K562 (cell line): ENCODE results near the gene HOXD13. TPM values are rescaled to one million over a fixed set of nuclear protein-coding genes. Genes with fewer than 3 reads are reported as not detected.

ENCODE experiments used
- ATAC-seq: fragments of 200-7000 bp; cut with Tn5 transposase; 3 replicates; pipeline ENCODE4 v1.9.1; 2020; ENCODE audit warnings: moderate library complexity
- BruUV-seq: library from RNA; stranded (reverse); fragments of 400-500 nt; replicated peaks from 2 replicates; lab custom pipeline; 2021; lab: Mats Ljungman, UMichigan
- CTCF ChIA-PET: fragments of 300-600 bp; formaldehyde crosslinking; extraction: SDS; loops from one replicate; lab custom pipeline; 2021; ENCODE audit warnings: low intra/inter-chr PET ratio; lab: Yijun Ruan, JAX
- POLR2A ChIA-PET: fragments of 300-600, 350-650 bp; sonication (Branson Sonifier 250); formaldehyde crosslinking; extraction: SDS; loops from one replicate; lab custom pipeline; 2021; ENCODE audit warnings: antibody characterized with exemption, inconsistent platforms; lab: Yijun Ruan, JAX
- DNase-seq, 4 experiments: peaks; one replicate each; pipeline versions ENCODE4 v3.0.0 to v3.0.0-alpha.2; 2011 to 2018; ENCODE audit warnings: low spot score in 3 of 4, mixed read lengths in 3 of 4; ENCODE audit errors: extremely low read depth in 1 of 4
- FAIRE-seq: peaks from 2 replicates; lab custom pipeline; 2011; peaks lifted over from hg19 to GRCh38; lab: Jason Lieb, UNC
- H2AFZ ChIP-seq: 2 replicates; pipeline ENCODE4 v1.6.0; 2011; ENCODE audit warnings: low read depth, low read length, control low read depth, inconsistent platforms
- H3K27ac ChIP-seq: fragments of 200-600 bp; 3 replicates; pipeline ENCODE4 v1.8.0; 2011; ENCODE audit warnings: low read depth, mild to moderate bottlenecking, control low read depth, inconsistent platforms, low read length, moderate library complexity, mixed read lengths; ENCODE audit errors: extremely low read depth
- H3K27me3 ChIP-seq, 2 experiments: fragments of 300-600 bp in 1 of 2; 2 replicates in 1 of 2; 3 replicates in 1 of 2; pipeline versions ENCODE4 v1.6.0 to v1.8.0; 2011; ENCODE audit warnings: inconsistent platforms in 2 of 2, low read length in 2 of 2, mild to moderate bottlenecking in 1 of 2, mixed read lengths in 1 of 2, moderate library complexity in 1 of 2; ENCODE audit not compliant: control insufficient read depth in 2 of 2, insufficient read depth in 2 of 2
- H3K36me3 ChIP-seq: fragments of 300-600 bp; 3 replicates; pipeline ENCODE4 v1.8.0; 2011; ENCODE audit warnings: mild to moderate bottlenecking, low read length, inconsistent platforms; ENCODE audit not compliant: control insufficient read depth, insufficient read depth
- H3K4me1 ChIP-seq, 2 experiments: fragments of 200-600 bp in 1 of 2; replicated peaks in 1 of 2; 2 replicates in 1 of 2; 3 replicates in 1 of 2; pipeline versions ENCODE4 v1.5.1 to v1.8.0; 2011; ENCODE audit warnings: inconsistent platforms in 2 of 2, low read length in 2 of 2, mild to moderate bottlenecking in 1 of 2, mixed read lengths in 1 of 2, moderate library complexity in 1 of 2; ENCODE audit not compliant: control insufficient read depth in 2 of 2, insufficient read depth in 2 of 2
- H3K4me2 ChIP-seq: 2 replicates; pipeline ENCODE4 v1.6.1; 2011; ENCODE audit warnings: low read length, control low read depth, inconsistent platforms, mixed read lengths; ENCODE audit not compliant: insufficient read depth
- H3K4me3 ChIP-seq: fragments of 200-600 bp; sonication (generic), shearing (Covaris generic); 2 replicates; pipeline ENCODE4 v1.5.1; 2016; ENCODE audit warnings: control low read depth, inconsistent platforms
- H3K79me2 ChIP-seq: fragments of 200-600 bp; 3 replicates; pipeline ENCODE4 v1.8.0; 2011; ENCODE audit warnings: low read length, inconsistent platforms; ENCODE audit not compliant: control insufficient read depth, insufficient read depth
- H3K9ac ChIP-seq, 2 experiments: 2 replicates each; pipeline versions ENCODE4 v1.6.0 to v1.6.1; 2011; ENCODE audit warnings: low read depth in 2 of 2, low read length in 2 of 2, control low read depth in 1 of 2, inconsistent platforms in 1 of 2, mild to moderate bottlenecking in 1 of 2, mixed read lengths in 1 of 2; ENCODE audit not compliant: insufficient read depth in 1 of 2
- H3K9me1 ChIP-seq: one replicate; pipeline ENCODE4 v1.6.0; 2011; ENCODE audit warnings: inconsistent platforms, mild to moderate bottlenecking, low read length, moderate library complexity; ENCODE audit not compliant: control insufficient read depth, insufficient read depth
- H3K9me3 ChIP-seq: replicated peaks from 2 replicates; pipeline ENCODE4 v1.5.1; 2011; ENCODE audit warnings: low read depth, low read length, inconsistent platforms; ENCODE audit not compliant: control insufficient read depth, insufficient read depth
- H4K20me1 ChIP-seq: replicated peaks from 2 replicates; pipeline ENCODE4 v1.6.1; 2011; ENCODE audit warnings: low read length, inconsistent platforms, mixed read lengths; ENCODE audit not compliant: control insufficient read depth, insufficient read depth
- CBX2 ChIP-seq: fragments of 200-600 bp; sonication (generic); IDR thresholded peaks from one replicate; pipeline ENCODE4 v1.6.1; 2012; ENCODE audit warnings: mild to moderate bottlenecking, low read length, inconsistent platforms; ENCODE audit not compliant: insufficient read depth, poor library complexity, severe bottlenecking
- CBX8 ChIP-seq: fragments of 200-600 bp; sonication (generic); IDR thresholded peaks from 2 replicates; pipeline ENCODE4 v1.6.1; 2012; ENCODE audit warnings: borderline replicate concordance, mixed run types, low read depth, mild to moderate bottlenecking, moderate library complexity, mixed read lengths, low read length, control low read depth, inconsistent platforms; ENCODE audit not compliant: poor library complexity, severe bottlenecking; ENCODE audit errors: extremely low read depth
- CHAMP1 ChIP-seq: fragments of 450-650 bp; IDR thresholded peaks from 2 replicates; pipeline ENCODE4 v1.6.1; 2016; ENCODE audit warnings: mild to moderate bottlenecking
- MAX ChIP-seq: sonication (generic); formaldehyde crosslinking; IDR thresholded peaks from 2 replicates; pipeline ENCODE4 v1.9.0; 2022; ENCODE audit warnings: mild to moderate bottlenecking, missing genetic modification reagents
- MECOM ChIP-seq: fragments of 250-450 bp; sonication (Bioruptor Pico); IDR thresholded peaks from 2 replicates; pipeline ENCODE4 v1.8.0; 2022; ENCODE audit warnings: inconsistent platforms
- REST ChIP-seq, 2 experiments: fragments of 450-650 bp; formaldehyde crosslinking in 1 of 2; IDR thresholded peaks; 2 replicates each; pipeline versions ENCODE4 v1.4.0 to v1.6.1; 2014 to 2020; ENCODE audit warnings: mild to moderate bottlenecking in 2 of 2, borderline replicate concordance in 1 of 2, low read depth in 1 of 2
- ZNF143 ChIP-seq: sonication (generic); formaldehyde crosslinking; IDR thresholded peaks from 2 replicates; pipeline ENCODE4 v1.9.0; 2022; ENCODE audit warnings: mild to moderate bottlenecking, missing genetic modification reagents
- ZNF707 ChIP-seq: fragments of 250-450 bp; sonication (Bioruptor Pico); conservative IDR thresholded peaks from 2 replicates; pipeline ENCODE4 v1.8.0; 2022; ENCODE audit warnings: inconsistent platforms, mild to moderate bottlenecking, moderate library complexity
- WGBS: fragments of 100-300 bp; shearing (Covaris generic); methylation state at CpG from one replicate; pipeline ENCODE4 v1.1.6; 2016; ENCODE audit warnings: low coverage, mixed read lengths; ENCODE audit not compliant: insufficient coverage; ENCODE audit errors: missing lambda C conversion rate; 5-methylcytosine and 5-hydroxymethylcytosine counted together
- in situ Hi-C: fragments of 300-500 bp; cut with MboI; formaldehyde crosslinking; loops from 4 replicates; pipeline ENCODE4 v1.15.0; 2018; ENCODE audit warnings: inconsistent platforms, mixed read lengths
- intact Hi-C: fragments of 100-400 bp; cut with micrococcal nuclease; formaldehyde crosslinking; loops from 2 replicates; pipeline ENCODE4 v1.14.2; 2022
- polyA plus RNA-seq, 8 experiments: library from polyadenylated mRNA; depleted of rRNA in 4 of 8; stranded (reverse) in 5 of 8; unstranded in 3 of 8; fragments of >200 nt; fragmentation: Nextera tagmentation in 2 of 8; fragmentation: Illumina TruSeq in 1 of 8; extraction: Ambion mirVana in 2 of 8; extraction: Trizol in 1 of 8; gene quantifications; 2 replicates each; pipeline versions ENCODE4 v1.2.1 to v1.2.3, GENCODE V29; 2011 to 2014; ENCODE audit warnings: inconsistent platforms in 1 of 8, missing spikeins in 1 of 8
- total RNA-seq, 7 experiments: library from RNA; depleted of rRNA in 6 of 7; stranded (reverse); fragments of >200 nt in 6 of 7; fragmentation: Illumina TruSeq in 2 of 7; extraction: Trizol in 2 of 7; gene quantifications; 2 replicates each; pipeline versions ENCODE4 v1.2.1 to v1.2.3, GENCODE V29; 2011 to 2021; ENCODE audit warnings: low replicate concordance in 1 of 7

HOXD13 gene
- total and polyA plus RNA-seq, 9 of the 15 experiments (the other 6 are each of a cell fraction or from before 2014, with no cell fraction given) = 0.03 to 0.04 TPM; not detected in 7

GRCh38 chr2:176128172-176128981 is 35.9 kb downstream of the HOXD13 start:
- 24% methylated on average over 49 of the region's 49 CpGs for WGBS
- DNase-seq = no peak
- no peak overlapping the region for H3K4me3 ChIP-seq
- ChIA-PET POLR2A (interaction anchor here (0.7 kb wide), 1 partner anchor 301 kb away, joined by 3 read pairs; no protein-coding TSS in a partner anchor), CTCF (interaction anchor here (0.6 to 2.5 kb wide), 5 partner anchors 524 to 1033 kb away, joined by 3 to 18 read pairs (median 5); no protein-coding TSS in a partner anchor)
- no peak overlapping the region for H3K9ac ChIP-seq
- FAIRE-seq = no peak
- no peaks in the 10 kb centered on the region for H3K9me1 ChIP-seq
- no peak overlapping the region for H3K4me2 ChIP-seq
- no peaks in the 10 kb centered on the region for H3K9me3 ChIP-seq
- peaks cover 58 to 69% of the 10 kb centered on the region in 2 experiments for H3K27me3 ChIP-seq
- no peak overlapping the region for H2AFZ ChIP-seq
- intact Hi-C loops (loop anchor here (5.0 kb wide), 2 partner anchors 424 to 684 kb away; no protein-coding TSS in a partner anchor), in situ Hi-C loops (loop anchor here (5.0 to 25.0 kb wide), 4 partner anchors 509 to 1634 kb away; no protein-coding TSS in a partner anchor)
- H3K79me2 ChIP-seq = no peaks in the 10 kb centered on the region
- H3K27ac ChIP-seq = no peak overlapping the region
- no peak for ATAC-seq
- H4K20me1 ChIP-seq = 0 out of 2 replicates have a peak, but pooled peaks cover 8% of the 10 kb centered on the region
- H3K36me3 ChIP-seq = no peaks in the 10 kb centered on the region
- peaks cover 0 to 22% of the 10 kb centered on the region in 2 experiments; a peak in 2 of 5 replicates for H3K4me1 ChIP-seq
- no TSS peak for BruUV-seq
- TF ChIP-seq REST (IDR thresholded peaks at IDR 0.05; ENCODE audit: borderline replicate concordance) (peak; percentile 8; the same call in 1 of the 2 replicates), REST (CRISPR knock-in tag; IDR thresholded peaks at IDR 0.05; ENCODE audit: low read depth) (no peak), CBX2 (peak; percentile 62), ZNF143 (no peak), MECOM (CRISPR knock-in tag) (no peak), MAX (CRISPR knock-in tag) (no peak), ZNF707 (CRISPR knock-in tag) (no peak), CHAMP1 (no peak), CBX8 (peak; percentile 0)
